PC-9 (cell line): Measurements from ENCODE around the gene ZNF638. TPM values are rescaled to one million over a fixed set of nuclear protein-coding genes. Genes with fewer than 3 reads are reported as not detected.

ENCODE experiments used
- BruUV-seq: library from RNA; stranded (reverse); fragments of 400-500 nt; replicated peaks from 2 replicates; lab custom pipeline; 2021; lab: Mats Ljungman, UMichigan
- CTCF ChIA-PET: fragments of 300-600 bp; sonication (Branson Sonifier 250); formaldehyde crosslinking; loops from one replicate; lab custom pipeline; 2022; ENCODE audit warnings: antibody characterized with exemption; lab: Charles Lee
- POLR2A ChIA-PET: fragments of 300-600 bp; sonication (Branson Sonifier 250); formaldehyde crosslinking; loops from one replicate; lab custom pipeline; 2022; ENCODE audit warnings: antibody characterized with exemption; ENCODE audit not compliant: unreplicated experiment; lab: Charles Lee
- DNase-seq, 2 experiments: peaks; one replicate each; pipeline versions ENCODE4 v3.0.0 to v3.0.0-alpha.2; 2015 to 2022; ENCODE audit warnings: mixed read lengths in 1 of 2
- H2AFZ ChIP-seq: fragments of 200-600 bp; sonication (generic); 2 replicates; pipeline ENCODE4 v1.8.1; 2017; ENCODE audit warnings: antibody characterized with exemption
- H3F3A ChIP-seq: fragments of 200-600 bp; sonication (generic); 2 replicates; pipeline ENCODE4 v1.8.1; 2017; ENCODE audit warnings: antibody characterized with exemption, mild to moderate bottlenecking, low read depth; ENCODE audit not compliant: insufficient read depth
- H3K27ac ChIP-seq: fragments of 200-600 bp; sonication (generic); 2 replicates; pipeline ENCODE4 v1.6.1; 2016; ENCODE audit warnings: mixed run types
- H3K27me3 ChIP-seq: fragments of 200-600 bp; sonication (generic); 2 replicates; pipeline ENCODE4 v1.6.1; 2016; ENCODE audit warnings: low read depth, mixed run types; ENCODE audit not compliant: insufficient read depth
- H3K36me3 ChIP-seq: fragments of 200-600 bp; sonication (generic); 2 replicates; pipeline ENCODE4 v1.6.1; 2016; ENCODE audit warnings: low read depth, mixed run types
- H3K4me1 ChIP-seq: fragments of 200-600 bp; sonication (generic); replicated peaks from 2 replicates; pipeline ENCODE4 v1.6.1; 2016; ENCODE audit warnings: mixed run types; ENCODE audit not compliant: insufficient read depth
- H3K4me2 ChIP-seq: fragments of 200-600 bp; sonication (generic); 2 replicates; pipeline ENCODE4 v1.6.1; 2017; ENCODE audit warnings: mixed run types
- H3K4me3 ChIP-seq: fragments of 200-600 bp; sonication (generic); 2 replicates; pipeline ENCODE4 v1.6.1; 2016; ENCODE audit warnings: mixed run types
- H3K79me2 ChIP-seq: fragments of 200-600 bp; sonication (generic); 2 replicates; pipeline ENCODE4 v1.6.1; 2017; ENCODE audit warnings: low read depth, mixed run types
- H3K9me2 ChIP-seq: fragments of 200-600 bp; sonication (generic); 2 replicates; pipeline ENCODE4 v1.8.1; 2017; ENCODE audit warnings: mild to moderate bottlenecking; ENCODE audit not compliant: insufficient read depth
- H3K9me3 ChIP-seq: fragments of 200-600 bp; sonication (generic); 2 replicates; pipeline ENCODE4 v1.8.1; 2016; ENCODE audit warnings: low read depth; ENCODE audit not compliant: insufficient read depth
- H4K20me1 ChIP-seq: fragments of 200-600 bp; sonication (generic); 2 replicates; pipeline ENCODE4 v1.8.1; 2017; ENCODE audit not compliant: insufficient read depth
- EZH2 ChIP-seq: fragments of 200-600 bp; sonication (generic); IDR thresholded peaks from 2 replicates; pipeline ENCODE4 v1.8.0; 2017; ENCODE audit warnings: antibody characterized with exemption, low read depth
- intact Hi-C: fragments of 100-400 bp; cut with micrococcal nuclease; formaldehyde crosslinking; loops from one replicate; pipeline ENCODE4 v1.10.0; 2022; ENCODE audit not compliant: unreplicated experiment
- total RNA-seq: library from RNA; stranded (reverse); gene quantifications from 2 replicates; pipeline ENCODE4 v1.2.3, GENCODE V29; 2021
- TF ChIP-seq, protein P1 (sequence below): fragments of 200-600 bp; sonication (generic); conservative IDR thresholded peaks from 2 replicates; pipeline ENCODE4 v1.6.1; 2017; ENCODE audit warnings: mixed run types, antibody characterized with exemption, mild to moderate bottlenecking, moderate library complexity

Gene ZNF638
- total RNA-seq, 1 experiment from 2014 or later = 109 TPM

DNA sequence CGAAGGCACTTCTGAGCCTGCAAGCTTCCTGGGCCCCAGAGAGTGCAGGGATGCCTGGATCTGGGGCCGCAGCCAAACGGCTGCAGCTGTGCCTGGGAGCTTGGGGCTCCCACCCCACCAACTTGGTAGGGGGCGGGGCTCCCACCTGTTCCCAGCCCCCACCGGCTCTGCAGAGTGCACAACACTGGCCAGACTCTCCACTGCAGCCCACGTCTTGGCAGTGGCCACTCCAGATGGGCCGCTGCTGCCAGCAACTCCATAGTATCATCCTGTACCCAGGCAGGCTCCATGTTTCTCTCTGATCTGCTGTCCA lies 131.7 kb downstream of the ZNF638 start:
- POLR2A ChIA-PET = no interaction called here
- no peaks in the 10 kb centered on the region for H4K20me1 ChIP-seq

DNA sequence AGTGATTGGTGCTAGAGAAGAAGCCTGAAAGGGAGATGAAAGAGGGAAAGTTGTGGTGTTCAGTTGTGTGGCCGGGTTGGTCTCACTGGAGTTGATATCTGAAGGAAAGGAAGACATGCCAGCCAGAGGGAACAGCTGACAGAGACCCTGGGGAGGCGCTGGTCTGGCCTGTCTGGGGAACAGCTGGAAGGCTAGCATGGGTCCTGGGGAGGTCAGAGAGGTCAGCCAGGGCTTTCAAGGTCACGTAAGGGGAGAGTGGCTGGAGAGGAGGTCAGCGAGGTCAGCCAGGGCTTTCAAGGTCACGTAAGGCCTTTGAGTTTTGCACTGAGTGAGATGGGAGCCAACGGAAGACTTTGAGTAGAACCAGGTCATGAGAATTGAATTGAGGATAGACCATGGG lies 132.8 kb downstream of the ZNF638 start:
- H3K4me2 ChIP-seq = no peak overlapping the region
- TF ChIP-seq EZH2 = no peak
- TF ChIP-seq, protein P1, sequence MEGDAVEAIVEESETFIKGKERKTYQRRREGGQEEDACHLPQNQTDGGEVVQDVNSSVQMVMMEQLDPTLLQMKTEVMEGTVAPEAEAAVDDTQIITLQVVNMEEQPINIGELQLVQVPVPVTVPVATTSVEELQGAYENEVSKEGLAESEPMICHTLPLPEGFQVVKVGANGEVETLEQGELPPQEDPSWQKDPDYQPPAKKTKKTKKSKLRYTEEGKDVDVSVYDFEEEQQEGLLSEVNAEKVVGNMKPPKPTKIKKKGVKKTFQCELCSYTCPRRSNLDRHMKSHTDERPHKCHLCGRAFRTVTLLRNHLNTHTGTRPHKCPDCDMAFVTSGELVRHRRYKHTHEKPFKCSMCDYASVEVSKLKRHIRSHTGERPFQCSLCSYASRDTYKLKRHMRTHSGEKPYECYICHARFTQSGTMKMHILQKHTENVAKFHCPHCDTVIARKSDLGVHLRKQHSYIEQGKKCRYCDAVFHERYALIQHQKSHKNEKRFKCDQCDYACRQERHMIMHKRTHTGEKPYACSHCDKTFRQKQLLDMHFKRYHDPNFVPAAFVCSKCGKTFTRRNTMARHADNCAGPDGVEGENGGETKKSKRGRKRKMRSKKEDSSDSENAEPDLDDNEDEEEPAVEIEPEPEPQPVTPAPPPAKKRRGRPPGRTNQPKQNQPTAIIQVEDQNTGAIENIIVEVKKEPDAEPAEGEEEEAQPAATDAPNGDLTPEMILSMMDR = no peak
- no peaks in the 10 kb centered on the region; the same call in 1 of the 2 replicates for H3K9me3 ChIP-seq
- no TSS peak for BruUV-seq
- intact Hi-C loops = no loop called here
- peaks cover 22% of the 10 kb centered on the region for H3K4me1 ChIP-seq
- H3K4me3 ChIP-seq = no peak overlapping the region
- no peak for DNase-seq
- ChIA-PET POLR2A (no interaction called here), CTCF (no interaction called here)
- H3K27me3 ChIP-seq = no peaks in the 10 kb centered on the region
- no peaks in the 10 kb centered on the region for H4K20me1 ChIP-seq
- H3K36me3 ChIP-seq = no peaks in the 10 kb centered on the region
- H3K27ac ChIP-seq = no peak overlapping the region
- peaks cover 10% of the 10 kb centered on the region; the same call in 1 of the 2 replicates for H3F3A ChIP-seq
- H3K79me2 ChIP-seq = peaks cover 8% of the 10 kb centered on the region; the same call in 1 of the 2 replicates
- H2AFZ ChIP-seq = no peak overlapping the region
- no peaks in the 10 kb centered on the region for H3K9me2 ChIP-seq

More for the DNA sequence above, 131.7 kb downstream of the ZNF638 start:
- no peak overlapping the region for H3K27ac ChIP-seq
- peaks cover 19% of the 10 kb centered on the region for H3F3A ChIP-seq
- H3K9me2 ChIP-seq = no peaks in the 10 kb centered on the region
- TF ChIP-seq, protein P1 = no peak
- no peak overlapping the region for H3K4me3 ChIP-seq
- CTCF ChIA-PET = no interaction called here
- no peak for DNase-seq
- intact Hi-C loops = no loop called here
- H3K36me3 ChIP-seq = no peaks in the 10 kb centered on the region
- H3K4me2 ChIP-seq = no peak overlapping the region
- no peaks in the 10 kb centered on the region; the same call in 1 of the 2 replicates for H3K9me3 ChIP-seq
- H3K27me3 ChIP-seq = no peaks in the 10 kb centered on the region
- no peak overlapping the region for H2AFZ ChIP-seq
- peaks cover 8% of the 10 kb centered on the region; the same call in 1 of the 2 replicates for H3K79me2 ChIP-seq
- no TSS peak for BruUV-seq
- peaks cover 33% of the 10 kb centered on the region for H3K4me1 ChIP-seq

DNA sequence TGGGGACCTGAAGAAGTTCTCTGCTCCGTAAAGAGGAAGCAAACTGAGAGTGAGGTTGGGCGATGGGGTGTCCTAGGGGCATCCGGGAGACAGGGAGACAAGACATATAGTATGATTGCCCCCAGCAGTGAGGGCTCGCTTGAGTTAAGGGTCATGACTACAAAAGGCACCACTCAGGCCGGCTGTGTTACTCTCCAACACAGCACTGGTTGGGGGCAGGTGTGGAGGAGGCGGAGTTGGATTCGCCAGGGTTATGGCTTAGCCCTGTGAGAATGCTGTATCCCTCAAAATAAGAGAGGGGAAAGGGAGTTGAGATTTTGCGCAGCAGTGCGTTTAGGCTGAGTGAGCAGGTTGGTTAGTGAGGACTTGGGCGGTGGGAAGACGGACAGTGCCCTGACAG lies 133.8 kb downstream of the ZNF638 start:
- Histone ChIP-seq H3K9me2 (no peaks in the 10 kb centered on the region), H3K79me2 (peaks cover 2% of the 10 kb centered on the region; the same call in 1 of the 2 replicates), H3F3A (0 out of 2 replicates have a peak, but pooled peaks cover 4% of the 10 kb centered on the region), H3K27ac (no peak overlapping the region), H3K27me3 (no peaks in the 10 kb centered on the region), H3K4me2 (no peak overlapping the region), H4K20me1 (no peaks in the 10 kb centered on the region), H3K4me1 (peaks cover 13% of the 10 kb centered on the region), H3K4me3 (no peak overlapping the region), H3K9me3 (no peaks in the 10 kb centered on the region; the same call in 1 of the 2 replicates), H3K36me3 (no peaks in the 10 kb centered on the region), H2AFZ (no peak overlapping the region)
- POLR2A ChIA-PET = no interaction called here
- BruUV-seq = no TSS peak
- intact Hi-C loops = no loop called here
- CTCF ChIA-PET = interaction anchor here (0.5 kb wide), 1 partner anchor 158 kb away, joined by 6 read pairs; no protein-coding TSS in a partner anchor
- no peak for DNase-seq
- TF ChIP-seq EZH2 = no peak
- TF ChIP-seq, protein P1 = no peak
